Activated CD4-positive, alpha-beta T cell treated with anti-CD3 and anti-CD28 coated beads, Interleukin-2, amount 10 ng/mL, durations not matched to agents 24 days and 14 days (primary cell): ENCODE results near the gene YPEL2. TPM values are rescaled to one million over a fixed set of nuclear protein-coding genes. Genes with fewer than 3 reads are reported as not detected.
"Not testable (repeated sequence)": the region's sequence is repeated elsewhere in the genome, so short reads cannot be mapped to it uniquely, and the experiment has no call there.

Source experiments
- DNase-seq: peaks from one replicate; pipeline ENCODE4 v3.0.0; 2022
- H3K27ac Mint-ChIP-seq: one replicate; pipeline ENCODE4 v1.8.0; 2022; ENCODE audit warnings: mild to moderate bottlenecking, mixed read lengths
- H3K27me3 Mint-ChIP-seq: one replicate; pipeline ENCODE4 v1.8.0; 2022; ENCODE audit warnings: mixed read lengths
- H3K36me3 Mint-ChIP-seq: one replicate; pipeline ENCODE4 v1.8.0; 2022; ENCODE audit warnings: low read depth, mild to moderate bottlenecking, mixed read lengths
- H3K4me1 Mint-ChIP-seq: one replicate; pipeline ENCODE4 v1.8.0; 2021; ENCODE audit warnings: mixed read lengths
- H3K4me3 Mint-ChIP-seq: one replicate; pipeline ENCODE4 v1.8.0; 2022; ENCODE audit warnings: mild to moderate bottlenecking, moderate library complexity, mixed read lengths
- H3K9me3 Mint-ChIP-seq: one replicate; pipeline ENCODE4 v1.8.0; 2021; ENCODE audit warnings: mixed read lengths
- intact Hi-C: fragments of 100-400 bp; cut with micrococcal nuclease; formaldehyde crosslinking; loops from one replicate; pipeline ENCODE4 v1.15.1; 2023
- total RNA-seq: library from RNA; stranded (reverse); gene quantifications from 2 replicates; pipeline ENCODE4 v1.2.3, GENCODE V29; 2022

The YPEL2 gene
- 6.2 and 7.0 TPM in 2 replicates for total RNA-seq

GRCh38 chr17:59331129-59331928 is at the start of gene YPEL2:
YPEL2 (plus strand) TSS chr17:59331655; CDS start chr17:59353410, 21,755 bp downstream.
- Mint-ChIP-seq H3K27me3 (peaks cover 15% of the 10 kb centered on the region), H3K36me3 (no peaks in the 10 kb centered on the region), H3K27ac (peak within 1 kb of the TSS; percentile 79), H3K9me3 (no peaks in the 10 kb centered on the region), H3K4me1 (peaks cover 57% of the 10 kb centered on the region), H3K4me3 (peak within 1 kb of the TSS; percentile 89)
- intact Hi-C loops: loop anchor here (5.0 kb wide), 1 partner anchor 236 kb away; the partner anchor contains the start of gene DHX40
- peak; percentile 97 for DNase-seq

GRCh38 chr17:59284317-59284716 is 47.1 kb upstream of the YPEL2 start:
- Mint-ChIP-seq H3K9me3 (no peaks in the 10 kb centered on the region), H3K4me1 (peaks cover 4% of the 10 kb centered on the region), H3K36me3 (no peaks in the 10 kb centered on the region), H3K27ac (no peak overlapping the region), H3K27me3 (no peaks in the 10 kb centered on the region), H3K4me3 (no peak overlapping the region)
- no peak for DNase-seq
- intact Hi-C loops: no loop called here

- intact Hi-C loops: no loop called here
- no peaks in the 10 kb centered on the region for H3K36me3 Mint-ChIP-seq
- H3K4me3 Mint-ChIP-seq: no peak overlapping the region
- no peak for DNase-seq
- H3K4me1 Mint-ChIP-seq: peaks cover 5% of the 10 kb centered on the region
- no peak overlapping the region for H3K27ac Mint-ChIP-seq
- H3K9me3 Mint-ChIP-seq: no peaks in the 10 kb centered on the region
- no peaks in the 10 kb centered on the region for H3K27me3 Mint-ChIP-seq
Measured at GRCh38 chr17:59287452-59287851, 44.0 kb upstream of the YPEL2 start.

- no peak overlapping the region for H3K27ac Mint-ChIP-seq
- H3K9me3 Mint-ChIP-seq: no peaks in the 10 kb centered on the region
- peaks cover 5% of the 10 kb centered on the region for H3K4me1 Mint-ChIP-seq
- intact Hi-C loops: no loop called here
- H3K4me3 Mint-ChIP-seq: no peak overlapping the region
- no peaks in the 10 kb centered on the region for H3K36me3 Mint-ChIP-seq
- DNase-seq: no peak
- H3K27me3 Mint-ChIP-seq: no peaks in the 10 kb centered on the region
Measured at GRCh38 chr17:59287891-59288290, 43.6 kb upstream of the YPEL2 start.

GRCh38 chr17:59289981-59290301 is 41.5 kb upstream of the YPEL2 start:
- Mint-ChIP-seq H3K9me3 (no peaks in the 10 kb centered on the region), H3K4me3 (no peak overlapping the region), H3K4me1 (peaks cover 5% of the 10 kb centered on the region), H3K27ac (no peak overlapping the region), H3K27me3 (no peaks in the 10 kb centered on the region), H3K36me3 (no peaks in the 10 kb centered on the region)
- intact Hi-C loops: no loop called here
- DNase-seq: no peak

DNA sequence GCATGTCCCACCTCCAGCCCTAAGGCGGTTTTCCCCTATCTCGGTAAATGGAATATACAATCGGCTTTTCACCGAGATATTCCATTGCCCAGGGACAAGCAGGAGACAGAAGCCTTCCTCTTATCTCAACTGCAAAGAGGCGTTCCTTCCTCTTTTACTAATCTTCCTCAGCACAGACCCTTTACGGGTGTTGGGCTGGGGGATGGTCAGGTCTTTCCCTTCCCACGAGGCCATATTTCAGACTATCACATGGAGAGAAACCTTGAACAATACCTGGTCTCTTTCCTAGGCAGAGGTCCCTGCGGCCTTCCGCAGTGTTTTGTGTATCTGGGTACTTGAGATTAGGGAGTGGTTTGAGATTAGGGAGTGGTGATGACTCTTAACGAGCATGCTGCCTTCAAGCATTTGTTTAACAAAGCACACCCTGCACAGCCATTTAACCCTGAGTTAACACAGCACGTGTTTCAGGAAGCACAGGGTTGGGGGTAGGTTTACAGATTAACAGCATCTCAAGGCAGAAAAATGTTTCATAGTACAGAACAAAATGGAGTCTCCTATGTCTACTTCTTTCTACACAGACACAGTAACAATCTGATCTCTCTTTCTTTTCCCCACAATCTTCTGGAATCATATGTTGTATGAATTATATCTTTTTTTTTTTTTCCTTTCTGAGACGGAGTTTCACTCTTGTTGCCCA is 41.0 kb upstream of the YPEL2 start:
- H3K36me3 Mint-ChIP-seq, DNase-seq, intact Hi-C loops, H3K9me3 Mint-ChIP-seq, H3K27ac Mint-ChIP-seq, H3K27me3 Mint-ChIP-seq, H3K4me3 Mint-ChIP-seq, H3K4me1 Mint-ChIP-seq: not testable (repeated sequence)

DNA sequence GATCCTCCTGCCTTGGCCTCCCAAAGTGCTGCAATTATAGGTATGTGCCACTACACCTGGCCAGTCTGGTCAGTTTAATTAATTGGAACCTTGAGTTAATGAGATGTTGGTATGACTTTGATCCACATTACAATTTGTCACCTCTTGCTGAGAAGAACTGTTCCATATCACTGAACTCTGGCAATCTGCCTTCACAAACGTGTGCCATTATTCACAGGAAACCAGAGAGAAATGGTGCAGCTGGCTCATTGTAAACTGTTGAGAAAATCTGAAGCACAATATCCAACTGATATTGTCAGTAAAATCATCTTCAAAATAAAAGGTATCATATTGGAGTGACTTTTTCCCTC is 39.3 kb upstream of the YPEL2 start:
- intact Hi-C loops: no loop called here

DNA sequence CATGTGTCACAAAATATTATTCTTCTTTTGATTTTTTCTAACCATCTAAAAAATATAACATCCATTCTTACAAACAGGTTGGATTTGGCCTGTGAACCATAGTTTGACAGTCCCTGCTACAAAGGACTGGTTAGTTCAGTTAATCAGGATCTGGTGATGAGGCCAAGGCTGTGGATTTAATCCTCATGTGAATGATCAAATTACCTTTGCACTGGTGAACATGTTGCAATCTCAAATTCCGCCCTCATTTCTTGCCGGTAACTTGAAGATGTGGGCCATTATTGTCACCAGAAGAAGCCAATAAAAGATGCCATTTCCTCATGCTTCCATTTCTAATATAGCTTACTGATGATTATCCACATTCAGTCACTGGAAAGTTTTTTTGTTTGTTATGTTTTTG is 35.3 kb upstream of the YPEL2 start:
- intact Hi-C loops: no loop called here
- no peak for DNase-seq
- no peaks in the 10 kb centered on the region for H3K4me1 Mint-ChIP-seq
- H3K9me3 Mint-ChIP-seq: no peaks in the 10 kb centered on the region
- H3K27ac Mint-ChIP-seq: no peak overlapping the region
- no peaks in the 10 kb centered on the region for H3K36me3 Mint-ChIP-seq
- H3K4me3 Mint-ChIP-seq: no peak overlapping the region
- H3K27me3 Mint-ChIP-seq: peaks cover 2% of the 10 kb centered on the region

More for the DNA sequence above, 39.3 kb upstream of the YPEL2 start:
- no peak overlapping the region for H3K4me3 Mint-ChIP-seq
- H3K27ac Mint-ChIP-seq: no peak overlapping the region
- H3K36me3 Mint-ChIP-seq: no peaks in the 10 kb centered on the region
- no peak for DNase-seq
- no peaks in the 10 kb centered on the region for H3K27me3 Mint-ChIP-seq
- H3K4me1 Mint-ChIP-seq: peaks cover 5% of the 10 kb centered on the region
- no peaks in the 10 kb centered on the region for H3K9me3 Mint-ChIP-seq

DNA sequence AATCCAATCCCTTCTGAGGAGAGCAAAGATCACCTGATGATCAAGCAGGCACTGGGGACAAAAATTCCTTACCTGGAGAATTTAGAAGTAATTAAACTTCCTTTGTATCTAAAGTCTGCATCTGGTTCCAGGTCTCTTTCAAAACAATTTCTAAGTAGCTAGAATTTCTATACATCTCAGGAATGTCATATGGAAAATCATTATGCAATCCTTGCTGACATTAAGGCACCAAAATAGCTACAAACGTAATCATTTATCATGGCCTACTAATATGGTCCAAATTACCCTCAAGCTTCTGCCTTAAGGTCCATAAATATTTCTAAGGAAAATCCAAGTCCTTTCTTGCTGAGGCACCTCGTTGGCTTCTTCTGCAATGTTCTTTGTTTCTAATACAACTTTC is 32.9 kb upstream of the YPEL2 start:
- H3K27ac Mint-ChIP-seq: no peak overlapping the region
- H3K36me3 Mint-ChIP-seq: no peaks in the 10 kb centered on the region
- no peak for DNase-seq
- no peak overlapping the region for H3K4me3 Mint-ChIP-seq
- H3K4me1 Mint-ChIP-seq: no peaks in the 10 kb centered on the region
- H3K9me3 Mint-ChIP-seq: no peaks in the 10 kb centered on the region
- intact Hi-C loops: no loop called here
- H3K27me3 Mint-ChIP-seq: peaks cover 7% of the 10 kb centered on the region

DNA sequence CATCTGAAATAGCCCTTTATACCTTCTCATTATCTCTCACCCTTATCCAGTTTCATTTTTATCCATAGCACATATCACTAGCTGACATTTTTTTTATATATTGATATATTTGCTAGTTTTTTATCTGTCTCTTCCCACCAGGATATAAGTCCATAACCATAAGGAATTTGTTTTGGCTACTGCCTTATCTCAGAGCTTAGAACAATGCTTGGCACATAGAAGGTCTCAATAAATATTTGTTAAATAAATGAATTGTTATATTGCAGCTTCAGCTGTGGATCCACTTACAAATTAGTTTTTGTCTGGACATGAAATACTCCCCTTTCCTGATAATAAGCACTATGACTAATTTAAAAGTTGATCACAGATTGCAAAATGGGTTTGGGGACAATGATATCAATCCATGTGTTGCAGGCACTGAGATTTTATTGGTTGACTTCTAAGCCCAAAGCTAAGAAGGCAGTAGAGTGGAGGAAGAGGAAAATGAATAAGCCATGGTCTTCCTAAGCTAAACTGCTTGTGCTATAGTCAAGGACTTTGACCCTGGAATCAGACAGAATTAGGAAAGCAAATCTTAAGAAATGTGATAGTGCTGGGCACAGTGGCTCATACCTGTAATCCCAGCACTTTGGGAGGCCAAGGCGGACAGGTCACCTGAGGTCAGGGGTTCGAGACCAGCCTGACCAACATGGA is 31.9 kb upstream of the YPEL2 start:
- H3K27me3 Mint-ChIP-seq: peaks cover 12% of the 10 kb centered on the region

GRCh38 chr17:59300941-59301340 is 30.5 kb upstream of the YPEL2 start:
- Mint-ChIP-seq H3K27ac (no peak overlapping the region), H3K4me3 (no peak overlapping the region), H3K36me3 (no peaks in the 10 kb centered on the region), H3K27me3 (peaks cover 18% of the 10 kb centered on the region), H3K9me3 (peaks cover 4% of the 10 kb centered on the region), H3K4me1 (no peaks in the 10 kb centered on the region)
- no peak for DNase-seq
- intact Hi-C loops: no loop called here

More for the DNA sequence above, 31.9 kb upstream of the YPEL2 start:
- Mint-ChIP-seq H3K4me3 (no peak overlapping the region), H3K4me1 (no peaks in the 10 kb centered on the region), H3K9me3 (peaks cover 4% of the 10 kb centered on the region), H3K36me3 (no peaks in the 10 kb centered on the region), H3K27ac (no peak overlapping the region)
- intact Hi-C loops: no loop called here
- DNase-seq: no peak

- no peak for DNase-seq
- H3K4me3 Mint-ChIP-seq: no peak overlapping the region
- peaks cover 18% of the 10 kb centered on the region for H3K27me3 Mint-ChIP-seq
- no peaks in the 10 kb centered on the region for H3K36me3 Mint-ChIP-seq
- no peak overlapping the region for H3K27ac Mint-ChIP-seq
- H3K4me1 Mint-ChIP-seq: no peaks in the 10 kb centered on the region
- H3K9me3 Mint-ChIP-seq: peaks cover 4% of the 10 kb centered on the region
- intact Hi-C loops: no loop called here
Measured at GRCh38 chr17:59304811-59305210, 26.6 kb upstream of the YPEL2 start.

GRCh38 chr17:59310263-59310920 is 21.1 kb upstream of the YPEL2 start:
- intact Hi-C loops: loop anchor here (2.0 kb wide), 2 partner anchors 210 to 248 kb away; no protein-coding TSS in a partner anchor
- no peaks in the 10 kb centered on the region for H3K9me3 Mint-ChIP-seq
- peaks cover 2% of the 10 kb centered on the region for H3K27me3 Mint-ChIP-seq
- H3K4me3 Mint-ChIP-seq: no peak overlapping the region
- peaks cover 5% of the 10 kb centered on the region for H3K4me1 Mint-ChIP-seq
- DNase-seq: no peak
- H3K27ac Mint-ChIP-seq: no peak overlapping the region
- H3K36me3 Mint-ChIP-seq: no peaks in the 10 kb centered on the region
